ENCODE results near the gene SGTA. TPM values are rescaled to one million over a fixed set of nuclear protein-coding genes. Genes with fewer than 3 reads are reported as not detected.

SGTA gene
- total and polyA plus RNA-seq, 2 of the 13 experiments (the other 11 are each of a cell fraction or from before 2014, with no cell fraction given), result 43.9 to 47.4 TPM

DNA sequence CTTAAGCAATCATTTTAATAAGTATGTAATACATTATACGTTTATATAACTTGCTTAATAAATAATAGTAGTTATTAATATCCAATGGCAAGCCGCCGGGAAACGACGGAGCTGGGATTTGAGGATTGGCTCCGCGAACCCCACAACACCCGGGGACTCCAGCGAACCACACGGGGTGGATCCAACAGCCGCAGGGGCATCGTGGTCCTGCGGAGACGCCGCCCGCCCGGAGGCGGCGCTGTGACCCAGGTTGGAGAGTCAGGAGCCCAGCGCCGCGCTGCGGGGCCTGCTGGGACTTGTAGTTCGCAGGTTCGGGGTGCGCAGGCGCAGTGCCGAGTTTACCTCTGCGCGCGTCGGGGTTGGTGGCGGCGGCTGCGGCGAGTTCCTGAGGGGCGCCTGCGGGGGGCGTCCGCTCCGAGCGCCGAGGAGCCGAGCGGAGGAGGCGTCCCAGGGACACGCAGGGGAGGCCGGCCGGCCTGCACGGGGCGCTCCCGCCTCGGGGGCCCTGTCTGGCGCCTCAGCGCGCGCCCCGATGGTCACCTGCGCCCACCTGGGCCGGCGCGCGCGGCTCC, 36.6 kb upstream of the SGTA start, which contains the start of gene ZNF554 (continued):
- TF ChIP-seq, protein P1, sequence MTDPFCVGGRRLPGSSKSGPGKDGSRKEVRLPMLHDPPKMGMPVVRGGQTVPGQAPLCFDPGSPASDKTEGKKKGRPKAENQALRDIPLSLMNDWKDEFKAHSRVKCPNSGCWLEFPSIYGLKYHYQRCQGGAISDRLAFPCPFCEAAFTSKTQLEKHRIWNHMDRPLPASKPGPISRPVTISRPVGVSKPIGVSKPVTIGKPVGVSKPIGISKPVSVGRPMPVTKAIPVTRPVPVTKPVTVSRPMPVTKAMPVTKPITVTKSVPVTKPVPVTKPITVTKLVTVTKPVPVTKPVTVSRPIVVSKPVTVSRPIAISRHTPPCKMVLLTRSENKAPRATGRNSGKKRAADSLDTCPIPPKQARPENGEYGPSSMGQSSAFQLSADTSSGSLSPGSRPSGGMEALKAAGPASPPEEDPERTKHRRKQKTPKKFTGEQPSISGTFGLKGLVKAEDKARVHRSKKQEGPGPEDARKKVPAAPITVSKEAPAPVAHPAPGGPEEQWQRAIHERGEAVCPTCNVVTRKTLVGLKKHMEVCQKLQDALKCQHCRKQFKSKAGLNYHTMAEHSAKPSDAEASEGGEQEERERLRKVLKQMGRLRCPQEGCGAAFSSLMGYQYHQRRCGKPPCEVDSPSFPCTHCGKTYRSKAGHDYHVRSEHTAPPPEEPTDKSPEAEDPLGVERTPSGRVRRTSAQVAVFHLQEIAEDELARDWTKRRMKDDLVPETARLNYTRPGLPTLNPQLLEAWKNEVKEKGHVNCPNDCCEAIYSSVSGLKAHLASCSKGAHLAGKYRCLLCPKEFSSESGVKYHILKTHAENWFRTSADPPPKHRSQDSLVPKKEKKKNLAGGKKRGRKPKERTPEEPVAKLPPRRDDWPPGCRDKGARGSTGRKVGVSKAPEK (CRISPR knock-in tag; IDR thresholded peaks at IDR 0.05; ENCODE audit: borderline replicate concordance), result no peak
- no peak for TF ChIP-seq ZNF703 (CRISPR knock-in tag; IDR thresholded peaks at IDR 0.05; ENCODE audit: borderline replicate concordance)
- TF ChIP-seq RFXAP (CRISPR knock-in tag; IDR thresholded peaks at IDR 0.05; ENCODE audit: borderline replicate concordance), result peak; percentile 69; the same call in 1 of the 2 replicates
- TF ChIP-seq FOXO4 (CRISPR knock-in tag; conservative IDR thresholded peaks at IDR 0.05), result no peak
- no peak for TF ChIP-seq ZNF513 (CRISPR knock-in tag; conservative IDR thresholded peaks at IDR 0.05)
- TF ChIP-seq TSC22D2 (CRISPR knock-in tag; IDR thresholded peaks at IDR 0.05; ENCODE audit: borderline replicate concordance), result no peak
- TF ChIP-seq ZNF253 (CRISPR knock-in tag; IDR thresholded peaks at IDR 0.05; ENCODE audit: borderline replicate concordance), result no peak
- no peak for TF ChIP-seq THYN1 (CRISPR knock-in tag; IDR thresholded peaks at IDR 0.05; ENCODE audit: borderline replicate concordance, low read depth)
- TF ChIP-seq, protein P2, sequence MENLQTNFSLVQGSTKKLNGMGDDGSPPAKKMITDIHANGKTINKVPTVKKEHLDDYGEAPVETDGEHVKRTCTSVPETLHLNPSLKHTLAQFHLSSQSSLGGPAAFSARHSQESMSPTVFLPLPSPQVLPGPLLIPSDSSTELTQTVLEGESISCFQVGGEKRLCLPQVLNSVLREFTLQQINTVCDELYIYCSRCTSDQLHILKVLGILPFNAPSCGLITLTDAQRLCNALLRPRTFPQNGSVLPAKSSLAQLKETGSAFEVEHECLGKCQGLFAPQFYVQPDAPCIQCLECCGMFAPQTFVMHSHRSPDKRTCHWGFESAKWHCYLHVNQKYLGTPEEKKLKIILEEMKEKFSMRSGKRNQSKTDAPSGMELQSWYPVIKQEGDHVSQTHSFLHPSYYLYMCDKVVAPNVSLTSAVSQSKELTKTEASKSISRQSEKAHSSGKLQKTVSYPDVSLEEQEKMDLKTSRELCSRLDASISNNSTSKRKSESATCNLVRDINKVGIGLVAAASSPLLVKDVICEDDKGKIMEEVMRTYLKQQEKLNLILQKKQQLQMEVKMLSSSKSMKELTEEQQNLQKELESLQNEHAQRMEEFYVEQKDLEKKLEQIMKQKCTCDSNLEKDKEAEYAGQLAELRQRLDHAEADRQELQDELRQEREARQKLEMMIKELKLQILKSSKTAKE (CRISPR knock-in tag; IDR thresholded peaks at IDR 0.05; ENCODE audit: borderline replicate concordance), result no peak
- 0 out of 2 replicates have a peak, but pooled peaks have one; percentile 40 for TF ChIP-seq DR1 (CRISPR knock-in tag; IDR thresholded peaks at IDR 0.05)
- no peak for TF ChIP-seq HNRNPH1 (optimal IDR thresholded peaks at IDR 0.05; ENCODE audit: low read depth, low read length)
- peak; percentile 63 for TF ChIP-seq RBM39 (IDR thresholded peaks at IDR 0.05; ENCODE audit: low read depth, low read length, poor library complexity, severe bottlenecking)
- TF ChIP-seq LCORL (IDR thresholded peaks at IDR 0.05), result no peak
- 0 out of 2 replicates have a peak, but pooled peaks have one; percentile 35 for TF ChIP-seq LCORL (CRISPR knock-in tag; IDR thresholded peaks at IDR 0.05)
- TF ChIP-seq ZNF724P (CRISPR knock-in tag; IDR thresholded peaks at IDR 0.05; ENCODE audit: borderline replicate concordance), result no peak
- TF ChIP-seq SP4 (CRISPR knock-in tag; IDR thresholded peaks at IDR 0.05), result peak; percentile 78
- no peak; the same call in 1 of the 2 replicates for TF ChIP-seq CEBPG (CRISPR knock-in tag; IDR thresholded peaks at IDR 0.05)
- no peak for TF ChIP-seq TIGD3 (CRISPR knock-in tag; IDR thresholded peaks at IDR 0.05; ENCODE audit: borderline replicate concordance)
- TF ChIP-seq SMAD1 (CRISPR knock-in tag; IDR thresholded peaks at IDR 0.05; ENCODE audit: borderline replicate concordance, low read depth), result no peak; the same call in 1 of the 2 replicates

All from HepG2 (cell line).